Endothelial cell (in vitro differentiated cells): ENCODE measurements around the gene PHACTR1. TPM values are rescaled to one million over a fixed set of nuclear protein-coding genes. Genes with fewer than 3 reads are reported as not detected.
A peak's percentile ranks its signal among the peaks of the same experiment; 100 is the strongest.
"Not testable (repeated sequence)": the region's sequence is repeated elsewhere in the genome, so short reads cannot be mapped to it uniquely, and the experiment has no call there.

ENCODE experiments used
- DNase-seq: peaks from one replicate; pipeline ENCODE4 v3.0.0; 2021; ENCODE audit warnings: low spot score
- H3K27ac Mint-ChIP-seq: one replicate; pipeline ENCODE4 v1.8.0; 2021; ENCODE audit warnings: mixed read lengths, inconsistent platforms; ENCODE audit not compliant: unreplicated experiment
- H3K27me3 Mint-ChIP-seq: one replicate; pipeline ENCODE4 v1.8.0; 2021; ENCODE audit warnings: mild to moderate bottlenecking, moderate library complexity, mixed read lengths, inconsistent platforms; ENCODE audit not compliant: unreplicated experiment
- H3K36me3 Mint-ChIP-seq: one replicate; pipeline ENCODE4 v1.8.0; 2021; ENCODE audit warnings: mild to moderate bottlenecking, low read depth, mixed read lengths, inconsistent platforms; ENCODE audit not compliant: unreplicated experiment
- H3K4me1 Mint-ChIP-seq: one replicate; pipeline ENCODE4 v1.8.0; 2021; ENCODE audit warnings: mild to moderate bottlenecking, mixed read lengths, inconsistent platforms; ENCODE audit not compliant: unreplicated experiment
- H3K4me3 Mint-ChIP-seq: one replicate; pipeline ENCODE4 v1.8.0; 2021; ENCODE audit warnings: mild to moderate bottlenecking, mixed read lengths, inconsistent platforms; ENCODE audit not compliant: unreplicated experiment
- H3K9me3 Mint-ChIP-seq: one replicate; pipeline ENCODE4 v1.8.0; 2021; ENCODE audit warnings: mixed read lengths, inconsistent platforms; ENCODE audit not compliant: unreplicated experiment
- CTCF ChIP-seq: fragments of 200-600 bp; sonication (generic); IDR thresholded peaks from one replicate; pipeline ENCODE4 v1.5.0; 2021; ENCODE audit warnings: antibody characterized with exemption; ENCODE audit not compliant: unreplicated experiment
- total RNA-seq: library from RNA; stranded (reverse); fragmentation: NEBNext Ultra II Directional; extraction: Animal tissue kit (Norgen Biotek cat#: 25700); gene quantifications from one replicate; pipeline ENCODE4 v1.2.1, GENCODE V29; 2021; ENCODE audit not compliant: unreplicated experiment

PHACTR1 gene
- total RNA-seq, 1 donor from 2014 or later = 39.9 TPM

GRCh38 chr6:13239530-13240455, 523.2 kb downstream of the PHACTR1 start:
- H3K4me3 Mint-ChIP-seq = no peak overlapping the region
- no peak overlapping the region for H3K27ac Mint-ChIP-seq
- H3K27me3 Mint-ChIP-seq = peaks cover 2% of the 10 kb centered on the region
- peaks cover 23% of the 10 kb centered on the region for H3K36me3 Mint-ChIP-seq
- no peak for DNase-seq
- TF ChIP-seq CTCF = no peak
- no peaks in the 10 kb centered on the region for H3K9me3 Mint-ChIP-seq
- no peaks in the 10 kb centered on the region for H3K4me1 Mint-ChIP-seq

GRCh38 chr6:13241364-13241763, 524.8 kb downstream of the PHACTR1 start:
- Mint-ChIP-seq H3K9me3 (no peaks in the 10 kb centered on the region), H3K36me3 (peaks cover 17% of the 10 kb centered on the region), H3K4me3 (no peak overlapping the region), H3K27me3 (peaks cover 2% of the 10 kb centered on the region), H3K4me1 (no peaks in the 10 kb centered on the region), H3K27ac (no peak overlapping the region)
- no peak for TF ChIP-seq CTCF
- DNase-seq = no peak

- no peak for TF ChIP-seq CTCF
- Mint-ChIP-seq H3K36me3 (peaks cover 13% of the 10 kb centered on the region), H3K4me1 (no peaks in the 10 kb centered on the region), H3K27me3 (peaks cover 2% of the 10 kb centered on the region), H3K27ac (no peak overlapping the region), H3K4me3 (no peak overlapping the region), H3K9me3 (no peaks in the 10 kb centered on the region)
- DNase-seq = no peak
Measured at GRCh38 chr6:13242178-13242577, 525.6 kb downstream of the PHACTR1 start.

- H3K36me3 Mint-ChIP-seq = peaks cover 13% of the 10 kb centered on the region
- peaks cover 2% of the 10 kb centered on the region for H3K27me3 Mint-ChIP-seq
- H3K9me3 Mint-ChIP-seq = no peaks in the 10 kb centered on the region
- H3K4me3 Mint-ChIP-seq = no peak overlapping the region
- no peak overlapping the region for H3K27ac Mint-ChIP-seq
- no peaks in the 10 kb centered on the region for H3K4me1 Mint-ChIP-seq
- no peak for DNase-seq
- no peak for TF ChIP-seq CTCF
Measured at GRCh38 chr6:13242590-13242989, 526.0 kb downstream of the PHACTR1 start.

GRCh38 chr6:13243033-13243432, 526.5 kb downstream of the PHACTR1 start:
- Mint-ChIP-seq H3K36me3 (peaks cover 13% of the 10 kb centered on the region), H3K4me1 (peaks cover 3% of the 10 kb centered on the region), H3K4me3 (no peak overlapping the region), H3K27ac (no peak overlapping the region), H3K9me3 (no peaks in the 10 kb centered on the region), H3K27me3 (peaks cover 2% of the 10 kb centered on the region)
- no peak for DNase-seq
- TF ChIP-seq CTCF = no peak

- peaks cover 12% of the 10 kb centered on the region for H3K36me3 Mint-ChIP-seq
- not testable (repeated sequence) for H3K27me3 Mint-ChIP-seq, DNase-seq, H3K4me1 Mint-ChIP-seq, H3K27ac Mint-ChIP-seq, H3K9me3 Mint-ChIP-seq
- H3K4me3 Mint-ChIP-seq = peak overlapping the region; percentile 1
Measured at GRCh38 chr6:13243745-13244144, 527.2 kb downstream of the PHACTR1 start.
